HepG2 (cell line): ENCODE measurements around the gene DPM1. TPM values are rescaled to one million over a fixed set of nuclear protein-coding genes. Genes with fewer than 3 reads are reported as not detected.
A peak's percentile ranks its signal among the peaks of the same experiment; 100 is the strongest.

Experiments used
- FOXP1 ChIP-seq, 2 experiments: fragments of 450-650 bp in 1 of 2; IDR thresholded peaks; 2 replicates each; pipeline ENCODE4 v1.6.1; 2017 to 2018; ENCODE audit warnings: antibody characterized with exemption in 1 of 2
- GATAD2A ChIP-seq: IDR thresholded peaks from 2 replicates; pipeline ENCODE4 v1.6.1; 2016
- POLR2A ChIP-seq, 2 experiments: IDR thresholded peaks; 2 replicates each; pipeline ENCODE4 v1.6.1; 2011; ENCODE audit warnings: low read depth in 2 of 2, low read length in 2 of 2, mild to moderate bottlenecking in 1 of 2, moderate library complexity in 1 of 2; ENCODE audit not compliant: insufficient read depth in 1 of 2
- ZNF136 ChIP-seq: sonication (generic); formaldehyde crosslinking; IDR thresholded peaks from 2 replicates; pipeline ENCODE4 v1.8.1; 2022; ENCODE audit warnings: low read depth, mild to moderate bottlenecking, moderate library complexity, missing genetic modification reagents
- ZNF160 ChIP-seq: sonication (generic); formaldehyde crosslinking; IDR thresholded peaks from 2 replicates; pipeline ENCODE4 v1.8.0; 2022; ENCODE audit warnings: mild to moderate bottlenecking, inconsistent platforms, missing genetic modification reagents
- ZNF230 ChIP-seq: sonication (generic); formaldehyde crosslinking; IDR thresholded peaks from 2 replicates; pipeline ENCODE4 v1.4.0; 2020; ENCODE audit warnings: mild to moderate bottlenecking, missing genetic modification reagents
- ZNF260 ChIP-seq: sonication (generic); formaldehyde crosslinking; IDR thresholded peaks from 2 replicates; pipeline ENCODE4 v1.4.0; 2020; ENCODE audit warnings: missing genetic modification reagents, low read depth, mild to moderate bottlenecking, borderline replicate concordance
- ZNF326 ChIP-seq: sonication (generic); formaldehyde crosslinking; IDR thresholded peaks from 2 replicates; pipeline ENCODE4 v1.4.0; 2020; ENCODE audit warnings: missing genetic modification reagents, borderline replicate concordance
- ZNF431 ChIP-seq: sonication (generic); formaldehyde crosslinking; IDR thresholded peaks from 2 replicates; pipeline ENCODE4 v1.9.0; 2022; ENCODE audit warnings: missing genetic modification reagents, low read depth, mild to moderate bottlenecking, borderline replicate concordance
- ZNF772 ChIP-seq: sonication (generic); formaldehyde crosslinking; IDR thresholded peaks from 2 replicates; pipeline ENCODE4 v1.5.0; 2020; ENCODE audit warnings: mild to moderate bottlenecking, missing genetic modification reagents
- polyA plus RNA-seq, 8 experiments: library from polyadenylated mRNA; depleted of rRNA in 3 of 8; stranded (reverse) in 7 of 8; unstranded in 1 of 8; fragments of >200 nt; fragmentation: Illumina TruSeq in 4 of 8; extraction: Trizol in 4 of 8; gene quantifications; 2 replicates each; pipeline versions ENCODE4 v1.2.1 to v1.2.3, GENCODE V29; 2011 to 2016; ENCODE audit warnings: low read depth in 4 of 8, missing spikeins in 1 of 8, mixed read lengths in 1 of 8; ENCODE audit not compliant: insufficient read depth in 1 of 8
- total RNA-seq, 5 experiments: library from RNA; depleted of rRNA; stranded (reverse); fragments of >200 nt; fragmentation: Illumina TruSeq; extraction: Trizol; gene quantifications; 2 replicates each; pipeline ENCODE4 v1.2.3, GENCODE V29; 2016; ENCODE audit warnings: low read depth in 1 of 5
- TF ChIP-seq, protein P1 (sequence below): sonication (generic); formaldehyde crosslinking; IDR thresholded peaks from 2 replicates; pipeline ENCODE4 v1.4.0; 2020; ENCODE audit warnings: mild to moderate bottlenecking, missing genetic modification reagents
- TF ChIP-seq, protein P2 (sequence below): sonication (generic); formaldehyde crosslinking; IDR thresholded peaks from 2 replicates; pipeline ENCODE4 v1.9.0; 2021; ENCODE audit warnings: mild to moderate bottlenecking, missing genetic modification reagents
- TF ChIP-seq, protein P3 (sequence below): IDR thresholded peaks from 2 replicates; pipeline ENCODE4 v1.6.1; 2016; ENCODE audit warnings: mild to moderate bottlenecking, missing biosample characterization, missing genetic modification reagents

Gene DPM1
- total and polyA plus RNA-seq, 2 of the 13 experiments (the other 11 are each of a cell fraction or from before 2014, with no cell fraction given), result 83.2 to 161 TPM

GRCh38 chr20:50957798-50958614 lies at the start of gene DPM1 (continued):
- TF ChIP-seq, protein P1, sequence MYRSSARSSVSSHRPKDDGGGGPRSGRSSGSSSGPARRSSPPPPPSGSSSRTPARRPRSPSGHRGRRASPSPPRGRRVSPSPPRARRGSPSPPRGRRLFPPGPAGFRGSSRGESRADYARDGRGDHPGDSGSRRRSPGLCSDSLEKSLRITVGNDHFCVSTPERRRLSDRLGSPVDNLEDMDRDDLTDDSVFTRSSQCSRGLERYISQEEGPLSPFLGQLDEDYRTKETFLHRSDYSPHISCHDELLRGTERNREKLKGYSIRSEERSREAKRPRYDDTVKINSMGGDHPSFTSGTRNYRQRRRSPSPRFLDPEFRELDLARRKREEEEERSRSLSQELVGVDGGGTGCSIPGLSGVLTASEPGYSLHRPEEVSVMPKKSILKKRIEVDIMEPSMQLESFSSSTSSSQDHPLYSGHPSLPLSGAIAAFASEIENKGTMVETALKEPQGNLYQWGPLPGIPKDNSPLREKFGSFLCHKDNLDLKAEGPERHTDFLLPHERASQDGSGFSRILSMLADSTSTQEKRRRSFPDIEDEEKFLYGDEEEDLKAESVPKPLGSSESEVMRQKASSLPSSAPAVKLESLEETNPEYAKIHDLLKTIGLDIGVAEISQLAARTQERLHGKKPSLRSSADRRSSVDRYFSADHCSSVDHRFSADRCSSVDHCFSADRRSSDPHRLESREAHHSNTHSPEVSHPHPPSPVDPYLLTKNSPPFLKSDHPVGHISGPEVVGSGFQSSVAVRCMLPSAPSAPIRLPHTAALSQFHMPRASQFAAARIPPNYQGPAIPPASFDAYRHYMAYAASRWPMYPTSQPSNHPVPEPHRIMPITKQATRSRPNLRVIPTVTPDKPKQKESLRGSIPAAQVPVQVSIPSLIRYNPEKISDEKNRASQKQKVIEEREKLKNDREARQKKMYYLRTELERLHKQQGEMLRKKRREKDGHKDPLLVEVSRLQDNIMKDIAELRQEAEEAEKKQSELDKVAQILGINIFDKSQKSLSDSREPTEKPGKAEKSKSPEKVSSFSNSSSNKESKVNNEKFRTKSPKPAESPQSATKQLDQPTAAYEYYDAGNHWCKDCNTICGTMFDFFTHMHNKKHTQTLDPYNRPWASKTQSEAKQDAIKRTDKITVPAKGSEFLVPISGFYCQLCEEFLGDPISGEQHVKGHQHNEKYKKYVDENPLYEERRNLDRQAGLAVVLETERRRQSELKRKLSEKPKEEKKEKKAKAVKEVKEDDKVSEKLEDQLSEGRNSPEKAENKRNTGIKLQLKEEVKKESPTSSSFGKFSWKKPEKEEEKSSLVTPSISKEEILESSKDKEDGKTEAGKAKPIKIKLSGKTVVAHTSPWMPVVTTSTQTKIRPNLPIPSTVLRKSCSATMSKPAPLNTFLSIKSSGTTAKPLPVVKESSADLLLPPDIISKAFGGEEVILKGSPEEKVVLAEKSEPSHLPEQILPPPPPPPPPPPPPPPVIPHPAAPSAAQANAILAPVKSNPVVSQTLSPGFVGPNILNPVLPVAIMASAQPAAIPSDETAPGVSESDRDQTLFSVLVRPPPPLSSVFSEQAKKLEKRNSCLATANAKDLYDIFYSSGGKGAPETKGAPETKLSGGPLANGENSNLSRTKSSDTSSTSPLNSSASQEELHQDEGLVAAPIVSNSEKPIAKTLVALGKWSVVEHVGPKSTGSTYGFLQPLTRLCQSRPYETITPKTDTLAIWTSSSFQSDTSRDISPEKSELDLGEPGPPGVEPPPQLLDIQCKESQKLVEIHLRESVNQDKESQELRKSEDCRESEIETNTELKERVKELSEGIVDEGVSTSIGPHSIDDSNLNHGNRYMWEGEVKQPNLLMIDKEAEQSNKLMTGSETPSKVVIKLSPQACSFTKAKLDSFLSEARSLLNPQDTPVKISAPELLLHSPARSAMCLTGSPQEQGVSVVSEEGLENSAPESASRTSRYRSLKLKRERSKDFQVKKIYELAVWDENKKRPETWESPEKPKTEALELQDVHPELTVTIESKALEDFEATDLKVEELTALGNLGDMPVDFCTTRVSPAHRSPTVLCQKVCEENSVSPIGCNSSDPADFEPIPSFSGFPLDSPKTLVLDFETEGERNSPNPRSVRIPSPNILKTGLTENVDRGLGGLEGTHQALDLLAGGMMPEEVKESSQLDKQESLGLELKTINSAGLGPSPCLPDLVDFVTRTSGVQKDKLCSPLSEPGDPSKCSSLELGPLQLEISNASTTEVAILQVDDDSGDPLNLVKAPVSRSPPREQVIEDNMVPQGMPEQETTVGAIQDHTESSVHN (CRISPR knock-in tag), result no peak; the same call in 1 of the 2 replicates
- TF ChIP-seq ZNF326 (CRISPR knock-in tag) (no peak), ZNF260 (CRISPR knock-in tag) (no peak), ZNF431 (peak; percentile 84; the same call in 1 of the 2 replicates), ZNF230 (0 out of 2 replicates have a peak, but pooled peaks have one; percentile 73), ZNF136 (CRISPR knock-in tag) (no peak), FOXP1 (IDR thresholded peaks at IDR 0.05) (no peak), FOXP1 (CRISPR knock-in tag; IDR thresholded peaks at IDR 0.05) (no peak), ZNF772 (CRISPR knock-in tag) (peak; percentile 54; the same call in 1 of the 2 replicates), ZNF160 (peak; percentile 79; the same call in 1 of the 2 replicates), POLR2A (IDR thresholded peaks at IDR 0.05; ENCODE audit: insufficient read depth in 1 of 2, low read depth in 2 of 2, low read length in 2 of 2) (peak; percentile 99), GATAD2A (peak; percentile 36; the same call in 1 of the 2 replicates)
- TF ChIP-seq, protein P2, sequence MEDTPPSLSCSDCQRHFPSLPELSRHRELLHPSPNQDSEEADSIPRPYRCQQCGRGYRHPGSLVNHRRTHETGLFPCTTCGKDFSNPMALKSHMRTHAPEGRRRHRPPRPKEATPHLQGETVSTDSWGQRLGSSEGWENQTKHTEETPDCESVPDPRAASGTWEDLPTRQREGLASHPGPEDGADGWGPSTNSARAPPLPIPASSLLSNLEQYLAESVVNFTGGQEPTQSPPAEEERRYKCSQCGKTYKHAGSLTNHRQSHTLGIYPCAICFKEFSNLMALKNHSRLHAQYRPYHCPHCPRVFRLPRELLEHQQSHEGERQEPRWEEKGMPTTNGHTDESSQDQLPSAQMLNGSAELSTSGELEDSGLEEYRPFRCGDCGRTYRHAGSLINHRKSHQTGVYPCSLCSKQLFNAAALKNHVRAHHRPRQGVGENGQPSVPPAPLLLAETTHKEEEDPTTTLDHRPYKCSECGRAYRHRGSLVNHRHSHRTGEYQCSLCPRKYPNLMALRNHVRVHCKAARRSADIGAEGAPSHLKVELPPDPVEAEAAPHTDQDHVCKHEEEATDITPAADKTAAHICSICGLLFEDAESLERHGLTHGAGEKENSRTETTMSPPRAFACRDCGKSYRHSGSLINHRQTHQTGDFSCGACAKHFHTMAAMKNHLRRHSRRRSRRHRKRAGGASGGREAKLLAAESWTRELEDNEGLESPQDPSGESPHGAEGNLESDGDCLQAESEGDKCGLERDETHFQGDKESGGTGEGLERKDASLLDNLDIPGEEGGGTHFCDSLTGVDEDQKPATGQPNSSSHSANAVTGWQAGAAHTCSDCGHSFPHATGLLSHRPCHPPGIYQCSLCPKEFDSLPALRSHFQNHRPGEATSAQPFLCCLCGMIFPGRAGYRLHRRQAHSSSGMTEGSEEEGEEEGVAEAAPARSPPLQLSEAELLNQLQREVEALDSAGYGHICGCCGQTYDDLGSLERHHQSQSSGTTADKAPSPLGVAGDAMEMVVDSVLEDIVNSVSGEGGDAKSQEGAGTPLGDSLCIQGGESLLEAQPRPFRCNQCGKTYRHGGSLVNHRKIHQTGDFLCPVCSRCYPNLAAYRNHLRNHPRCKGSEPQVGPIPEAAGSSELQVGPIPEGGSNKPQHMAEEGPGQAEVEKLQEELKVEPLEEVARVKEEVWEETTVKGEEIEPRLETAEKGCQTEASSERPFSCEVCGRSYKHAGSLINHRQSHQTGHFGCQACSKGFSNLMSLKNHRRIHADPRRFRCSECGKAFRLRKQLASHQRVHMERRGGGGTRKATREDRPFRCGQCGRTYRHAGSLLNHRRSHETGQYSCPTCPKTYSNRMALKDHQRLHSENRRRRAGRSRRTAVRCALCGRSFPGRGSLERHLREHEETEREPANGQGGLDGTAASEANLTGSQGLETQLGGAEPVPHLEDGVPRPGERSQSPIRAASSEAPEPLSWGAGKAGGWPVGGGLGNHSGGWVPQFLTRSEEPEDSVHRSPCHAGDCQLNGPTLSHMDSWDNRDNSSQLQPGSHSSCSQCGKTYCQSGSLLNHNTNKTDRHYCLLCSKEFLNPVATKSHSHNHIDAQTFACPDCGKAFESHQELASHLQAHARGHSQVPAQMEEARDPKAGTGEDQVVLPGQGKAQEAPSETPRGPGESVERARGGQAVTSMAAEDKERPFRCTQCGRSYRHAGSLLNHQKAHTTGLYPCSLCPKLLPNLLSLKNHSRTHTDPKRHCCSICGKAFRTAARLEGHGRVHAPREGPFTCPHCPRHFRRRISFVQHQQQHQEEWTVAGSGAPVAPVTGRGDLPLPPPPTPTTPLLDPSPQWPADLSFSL (CRISPR knock-in tag), result no peak
- TF ChIP-seq, protein P3, sequence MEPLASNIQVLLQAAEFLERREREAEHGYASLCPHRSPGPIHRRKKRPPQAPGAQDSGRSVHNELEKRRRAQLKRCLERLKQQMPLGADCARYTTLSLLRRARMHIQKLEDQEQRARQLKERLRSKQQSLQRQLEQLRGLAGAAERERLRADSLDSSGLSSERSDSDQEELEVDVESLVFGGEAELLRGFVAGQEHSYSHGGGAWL (CRISPR knock-in tag), result peak; percentile 95
